Astrocyte (in vitro differentiated cells and primary cell): Measurements from ENCODE around the gene SPATA13. TPM values are rescaled to one million over a fixed set of nuclear protein-coding genes. Genes with fewer than 3 reads are reported as not detected.

Experiments used
- DNase-seq: peaks from one replicate; pipeline ENCODE4 v3.0.0-alpha.2; 2010; ENCODE audit warnings: low read depth
- FAIRE-seq: peaks from 2 replicates; lab custom pipeline; 2011; peaks lifted over from hg19 to GRCh38; lab: Jason Lieb, UNC
- H2AFZ ChIP-seq: 2 replicates; pipeline ENCODE4 v1.6.0; 2012; ENCODE audit warnings: low read depth, low read length, inconsistent platforms
- H3K27ac ChIP-seq: 2 replicates; pipeline ENCODE4 v1.5.1; 2011; ENCODE audit warnings: low read depth, low read length, inconsistent platforms
- H3K27me3 ChIP-seq: 2 replicates; pipeline ENCODE4 v1.6.0; 2011; ENCODE audit warnings: low read length, inconsistent platforms; ENCODE audit not compliant: insufficient read depth
- H3K36me3 ChIP-seq: 2 replicates; pipeline ENCODE4 v1.5.1; 2011; ENCODE audit warnings: low read length, inconsistent platforms; ENCODE audit not compliant: insufficient read depth
- H3K4me1 ChIP-seq: 2 replicates; pipeline ENCODE4 v1.5.1; 2011; ENCODE audit warnings: low read length, inconsistent platforms; ENCODE audit not compliant: insufficient read depth
- H3K4me2 ChIP-seq: 2 replicates; pipeline ENCODE4 v1.6.0; 2012; ENCODE audit warnings: low read length, inconsistent platforms
- H3K4me3 ChIP-seq: 2 replicates; pipeline ENCODE4 v1.5.1; 2011; ENCODE audit warnings: low read depth, mild to moderate bottlenecking, low read length, inconsistent platforms; ENCODE audit not compliant: insufficient read depth
- H3K79me2 ChIP-seq: 2 replicates; pipeline ENCODE4 v1.6.0; 2012; ENCODE audit warnings: mild to moderate bottlenecking, low read length, inconsistent platforms; ENCODE audit not compliant: insufficient read depth
- H3K9ac ChIP-seq: 2 replicates; pipeline ENCODE4 v1.6.0; 2012; ENCODE audit warnings: mild to moderate bottlenecking, low read length, inconsistent platforms
- H3K9me3 ChIP-seq: 2 replicates; pipeline ENCODE4 v1.5.1; 2012; ENCODE audit warnings: low read depth, mild to moderate bottlenecking, low read length, inconsistent platforms; ENCODE audit not compliant: insufficient read depth
- H4K20me1 ChIP-seq: 2 replicates; pipeline ENCODE4 v1.6.0; 2012; ENCODE audit warnings: low read length, inconsistent platforms; ENCODE audit not compliant: insufficient read depth
- H3K27ac Mint-ChIP-seq: one replicate; pipeline ENCODE4 v1.8.0; 2021; ENCODE audit warnings: mild to moderate bottlenecking, mixed read lengths; ENCODE audit not compliant: unreplicated experiment
- H3K27me3 Mint-ChIP-seq: one replicate; pipeline ENCODE4 v1.8.0; 2021; ENCODE audit warnings: low read depth, mixed read lengths; ENCODE audit not compliant: unreplicated experiment
- H3K36me3 Mint-ChIP-seq: one replicate; pipeline ENCODE4 v1.8.0; 2021; ENCODE audit warnings: low read depth, mixed read lengths; ENCODE audit not compliant: unreplicated experiment
- H3K4me1 Mint-ChIP-seq: one replicate; pipeline ENCODE4 v1.8.0; 2021; ENCODE audit warnings: low read depth, mixed read lengths; ENCODE audit not compliant: unreplicated experiment
- H3K4me3 Mint-ChIP-seq: one replicate; pipeline ENCODE4 v1.8.0; 2021; ENCODE audit warnings: mild to moderate bottlenecking, moderate library complexity, mixed read lengths; ENCODE audit not compliant: unreplicated experiment
- H3K9me3 Mint-ChIP-seq: one replicate; pipeline ENCODE4 v1.8.0; 2021; ENCODE audit warnings: mild to moderate bottlenecking, mixed read lengths; ENCODE audit not compliant: unreplicated experiment
- EZH2 ChIP-seq: IDR thresholded peaks from 2 replicates; pipeline ENCODE4 v1.6.1; 2012; ENCODE audit warnings: mild to moderate bottlenecking, low read length, inconsistent platforms; ENCODE audit not compliant: insufficient read depth
- total RNA-seq: library from RNA; stranded (reverse); gene quantifications from 2 replicates; pipeline ENCODE4 v1.2.1, GENCODE V29; 2021
- TF ChIP-seq, protein P1 (sequence below): IDR thresholded peaks from 2 replicates; pipeline ENCODE4 v1.5.1; 2011; ENCODE audit warnings: low read depth, mild to moderate bottlenecking, inconsistent platforms, low read length, moderate library complexity; ENCODE audit not compliant: insufficient read depth

Gene SPATA13
- total RNA-seq, 1 donor from 2014 or later: 6.2 TPM

DNA sequence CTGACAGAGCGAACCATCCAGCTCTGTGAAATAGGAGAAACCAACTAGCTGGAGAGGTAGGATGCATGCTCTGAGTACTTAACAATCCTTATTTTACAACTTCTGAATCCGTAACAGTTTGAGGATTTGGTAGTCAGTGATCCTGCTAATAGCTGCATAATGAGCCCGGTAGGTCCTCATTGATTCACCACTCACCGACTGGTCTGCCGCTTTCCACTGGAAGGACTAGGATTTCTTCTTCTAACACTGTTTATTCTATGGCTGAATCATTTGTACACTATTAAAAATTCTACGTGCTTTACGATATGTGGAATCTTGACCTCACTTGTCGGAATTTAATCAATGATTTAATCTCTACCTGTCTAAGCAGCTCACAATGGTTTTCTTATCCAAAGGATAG lies 33.9 kb downstream of the SPATA13 start:
- Histone ChIP-seq H3K9ac (no peak overlapping the region), H3K9me3 (no peaks in the 10 kb centered on the region), H3K4me3 (no peak overlapping the region), H4K20me1 (no peaks in the 10 kb centered on the region), H3K27ac (no peak overlapping the region), H3K79me2 (peaks cover 6% of the 10 kb centered on the region), H3K27me3 (no peaks in the 10 kb centered on the region), H3K4me2 (no peak overlapping the region), H3K4me1 (no peaks in the 10 kb centered on the region), H3K36me3 (no peaks in the 10 kb centered on the region), H2AFZ (no peak overlapping the region)
- Mint-ChIP-seq H3K27me3 (no peaks in the 10 kb centered on the region), H3K9me3 (no peaks in the 10 kb centered on the region), H3K4me3 (no peak overlapping the region), H3K4me1 (peaks cover 3% of the 10 kb centered on the region), H3K36me3 (no peaks in the 10 kb centered on the region), H3K27ac (no peak overlapping the region)
- TF ChIP-seq EZH2: no peak
- TF ChIP-seq, protein P1, sequence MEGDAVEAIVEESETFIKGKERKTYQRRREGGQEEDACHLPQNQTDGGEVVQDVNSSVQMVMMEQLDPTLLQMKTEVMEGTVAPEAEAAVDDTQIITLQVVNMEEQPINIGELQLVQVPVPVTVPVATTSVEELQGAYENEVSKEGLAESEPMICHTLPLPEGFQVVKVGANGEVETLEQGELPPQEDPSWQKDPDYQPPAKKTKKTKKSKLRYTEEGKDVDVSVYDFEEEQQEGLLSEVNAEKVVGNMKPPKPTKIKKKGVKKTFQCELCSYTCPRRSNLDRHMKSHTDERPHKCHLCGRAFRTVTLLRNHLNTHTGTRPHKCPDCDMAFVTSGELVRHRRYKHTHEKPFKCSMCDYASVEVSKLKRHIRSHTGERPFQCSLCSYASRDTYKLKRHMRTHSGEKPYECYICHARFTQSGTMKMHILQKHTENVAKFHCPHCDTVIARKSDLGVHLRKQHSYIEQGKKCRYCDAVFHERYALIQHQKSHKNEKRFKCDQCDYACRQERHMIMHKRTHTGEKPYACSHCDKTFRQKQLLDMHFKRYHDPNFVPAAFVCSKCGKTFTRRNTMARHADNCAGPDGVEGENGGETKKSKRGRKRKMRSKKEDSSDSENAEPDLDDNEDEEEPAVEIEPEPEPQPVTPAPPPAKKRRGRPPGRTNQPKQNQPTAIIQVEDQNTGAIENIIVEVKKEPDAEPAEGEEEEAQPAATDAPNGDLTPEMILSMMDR: no peak
- FAIRE-seq: no peak
- DNase-seq: no peak

DNA sequence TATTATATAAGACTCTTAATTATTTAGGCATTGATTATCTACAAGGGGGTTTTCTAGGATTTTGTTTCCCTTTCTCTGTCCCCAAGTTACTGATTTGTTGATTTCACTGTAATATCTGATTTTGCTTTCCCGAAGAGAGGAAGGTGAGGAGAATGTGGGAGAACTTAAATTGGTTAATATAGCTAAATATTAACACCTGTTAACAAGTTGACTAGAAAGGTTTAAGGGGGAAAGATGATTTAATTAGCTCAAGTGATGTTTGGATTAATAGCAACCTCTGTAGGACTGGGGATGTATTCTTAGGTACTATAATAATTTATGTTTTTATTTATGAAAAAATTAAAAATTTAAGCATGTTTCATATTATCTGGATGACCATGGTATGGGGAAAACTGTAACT lies 35.1 kb downstream of the SPATA13 start:
- Mint-ChIP-seq H3K27ac (no peak overlapping the region), H3K36me3 (no peaks in the 10 kb centered on the region), H3K27me3 (no peaks in the 10 kb centered on the region), H3K9me3 (no peaks in the 10 kb centered on the region), H3K4me1 (peaks cover 3% of the 10 kb centered on the region), H3K4me3 (no peak overlapping the region)
- no peaks in the 10 kb centered on the region for H3K4me1 ChIP-seq
- no peaks in the 10 kb centered on the region for H4K20me1 ChIP-seq
- H3K79me2 ChIP-seq: peaks cover 6% of the 10 kb centered on the region
- H3K9me3 ChIP-seq: no peaks in the 10 kb centered on the region
- no peak overlapping the region for H3K27ac ChIP-seq
- no peak overlapping the region for H3K9ac ChIP-seq
- H3K36me3 ChIP-seq: no peaks in the 10 kb centered on the region
- no peak for FAIRE-seq
- H3K4me3 ChIP-seq: no peak overlapping the region
- H3K4me2 ChIP-seq: no peak overlapping the region
- no peak for TF ChIP-seq EZH2
- TF ChIP-seq, protein P1: no peak
- DNase-seq: no peak
- H3K27me3 ChIP-seq: no peaks in the 10 kb centered on the region
- H2AFZ ChIP-seq: no peak overlapping the region

DNA sequence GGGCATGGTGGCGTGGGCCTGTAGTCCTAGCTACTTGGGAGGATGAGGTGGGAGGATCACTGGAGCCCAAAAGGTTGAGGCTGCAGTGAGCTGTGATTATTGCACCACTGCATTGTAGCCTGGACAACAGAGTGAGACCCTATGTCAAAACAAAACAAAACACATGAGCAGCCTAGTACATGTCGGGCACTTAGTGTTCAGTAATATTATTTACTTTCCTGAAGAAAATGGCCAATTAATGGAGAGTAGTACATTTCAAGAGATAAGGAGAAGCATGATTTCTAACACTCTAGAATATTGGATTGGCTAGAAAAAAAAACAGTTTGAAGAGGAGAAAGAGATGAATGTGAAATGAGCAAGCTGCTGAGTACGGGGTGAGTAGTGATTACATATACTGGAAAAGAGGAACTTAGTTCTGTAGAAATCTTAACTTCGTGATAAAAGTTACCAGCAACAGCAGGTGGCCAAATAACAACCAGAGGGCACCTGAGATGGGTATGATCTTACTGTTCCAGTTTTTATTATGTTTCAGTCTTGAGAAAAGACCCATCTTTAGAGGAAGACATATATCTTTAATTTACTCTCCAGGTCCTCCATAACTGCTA lies 36.2 kb downstream of the SPATA13 start:
- FAIRE-seq (no peak), DNase-seq (no peak)
- Histone ChIP-seq H3K4me3 (no peak overlapping the region), H3K9me3 (no peaks in the 10 kb centered on the region), H4K20me1 (no peaks in the 10 kb centered on the region), H3K79me2 (peaks cover 5% of the 10 kb centered on the region), H3K4me2 (no peak overlapping the region), H2AFZ (no peak overlapping the region), H3K27ac (no peak overlapping the region), H3K9ac (no peak overlapping the region), H3K36me3 (no peaks in the 10 kb centered on the region), H3K27me3 (no peaks in the 10 kb centered on the region), H3K4me1 (no peaks in the 10 kb centered on the region)
- H3K27me3 Mint-ChIP-seq: no peaks in the 10 kb centered on the region
- no peak overlapping the region for H3K27ac Mint-ChIP-seq
- H3K4me3 Mint-ChIP-seq: no peak overlapping the region
- peaks cover 3% of the 10 kb centered on the region for H3K4me1 Mint-ChIP-seq
- H3K36me3 Mint-ChIP-seq: no peaks in the 10 kb centered on the region
- no peak for TF ChIP-seq EZH2
- TF ChIP-seq, protein P1: no peak
- no peaks in the 10 kb centered on the region for H3K9me3 Mint-ChIP-seq
